Measurements from ENCODE around the gene KCNN3. TPM values are rescaled to one million over a fixed set of nuclear protein-coding genes. Genes with fewer than 3 reads are reported as not detected.

The KCNN3 gene
- total RNA-seq, 4 donors from 2014 or later: under 0.01 to 0.57 (median 0.08) TPM

GRCh38 chr1:154735061-154735803 is 134.8 kb downstream of the KCNN3 start:
- no peak for TF ChIP-seq CTCF (IDR thresholded peaks at IDR 0.05; ENCODE audit: low read depth)

GRCh38 chr1:154733621-154734020 is 136.5 kb downstream of the KCNN3 start:
- no peak for TF ChIP-seq CTCF (IDR thresholded peaks at IDR 0.05; ENCODE audit: low read depth)

- no peak for TF ChIP-seq CTCF (IDR thresholded peaks at IDR 0.05; ENCODE audit: low read depth)
These were observed 139.0 kb downstream of the KCNN3 start for GRCh38 chr1:154730986-154731489.

GRCh38 chr1:154730259-154730658 is 139.8 kb downstream of the KCNN3 start:
- no peak for TF ChIP-seq CTCF (IDR thresholded peaks at IDR 0.05; ENCODE audit: low read depth)

- TF ChIP-seq CTCF (IDR thresholded peaks at IDR 0.05; ENCODE audit: low read depth): no peak
These were observed 140.5 kb downstream of the KCNN3 start for GRCh38 chr1:154729577-154729976.

GRCh38 chr1:154729031-154729442 is 141.0 kb downstream of the KCNN3 start:
- no peak for TF ChIP-seq CTCF (IDR thresholded peaks at IDR 0.05; ENCODE audit: low read depth)

GRCh38 chr1:154726896-154727753 is 143.0 kb downstream of the KCNN3 start:
- no peak for TF ChIP-seq CTCF (IDR thresholded peaks at IDR 0.05; ENCODE audit: low read depth)
